Left kidney (tissue), 8 donors: ENCODE results near the gene ZC4H2. TPM values are rescaled to one million over a fixed set of nuclear protein-coding genes. Genes with fewer than 3 reads are reported as not detected.
"Not testable (repeated sequence)": the region's sequence is repeated elsewhere in the genome, so short reads cannot be mapped to it uniquely, and the experiment has no call there.

ENCODE experiments used
- DNase-seq: peaks from one replicate; pipeline ENCODE4 v3.0.0-alpha.2; 2013
- long read RNA-seq, 8 donors: transcript quantifications; one replicate each; lab custom pipeline, GENCODE V29; 2026
- polyA plus RNA-seq: library from polyadenylated mRNA; unstranded; fragments of 120-200 nt; gene quantifications from one replicate; pipeline ENCODE4 v1.2.1, GENCODE V29; 2013; ENCODE audit not compliant: insufficient read length

Gene ZC4H2, protein sequence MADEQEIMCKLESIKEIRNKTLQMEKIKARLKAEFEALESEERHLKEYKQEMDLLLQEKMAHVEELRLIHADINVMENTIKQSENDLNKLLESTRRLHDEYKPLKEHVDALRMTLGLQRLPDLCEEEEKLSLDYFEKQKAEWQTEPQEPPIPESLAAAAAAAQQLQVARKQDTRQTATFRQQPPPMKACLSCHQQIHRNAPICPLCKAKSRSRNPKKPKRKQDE
- 24.6 TPM for polyA plus RNA-seq
- long read RNA-seq, donor 1, full-length matches to known transcripts, result 8 of 8 reads
- long read RNA-seq, donor 1, partial matches to known transcripts, result 0 of 8 reads
- long read RNA-seq, donor 1, other reads (novel, unspliced or antisense), result 0 of 8 reads
- long read RNA-seq, donor 2, full-length matches to known transcripts, result 10 of 10 reads
- long read RNA-seq, donor 2, partial matches to known transcripts, result 0 of 10 reads
- long read RNA-seq, donor 2, other reads (novel, unspliced or antisense), result 0 of 10 reads
- long read RNA-seq, donor 3, partial matches to known transcripts, result 0 of 7 reads
- long read RNA-seq, donor 3, other reads (novel, unspliced or antisense), result 0 of 7 reads
- long read RNA-seq, donor 4, result 0 reads
- long read RNA-seq, donor 5, transcript ZC4H2-207 (5 exons, 606 nt), result major isoform, 5 of 8 reads
- long read RNA-seq, donor 5, partial matches to known transcripts, result 0 of 8 reads
- long read RNA-seq, donor 5, other reads (novel, unspliced or antisense), result 0 of 8 reads
- long read RNA-seq, donor 6, partial matches to known transcripts, result 0 of 8 reads
- long read RNA-seq, donor 6, other reads (novel, unspliced or antisense), result 0 of 8 reads
- long read RNA-seq, donor 7, transcript ZC4H2-202 (5 exons, 2,184 nt), result major isoform, 10 of 14 reads
- long read RNA-seq, donor 7, partial matches to known transcripts, result 0 of 14 reads
- long read RNA-seq, donor 7, other reads (novel, unspliced or antisense), result 0 of 14 reads
- long read RNA-seq, donor 8, partial matches to known transcripts, result 0 of 3 reads
- long read RNA-seq, donor 8, other reads (novel, unspliced or antisense), result 0 of 3 reads

GRCh38 chrX:64975989-64976672 is at the start of gene ZC4H2:
Gene ZC4H2, minus strand, starts transcription at chrX:64976450. Its CDS starts 73 bp downstream, at chrX:64976377.
- DNase-seq, result peak; percentile 68

GRCh38 chrX:65017451-65017850 is 41.2 kb upstream of the ZC4H2 start:
- DNase-seq, result no peak

- no peak for DNase-seq
These were observed 38.0 kb upstream of the ZC4H2 start for GRCh38 chrX:65014230-65014629.

- DNase-seq, result no peak
These were observed 33.2 kb upstream of the ZC4H2 start for GRCh38 chrX:65009459-65009858.

DNA sequence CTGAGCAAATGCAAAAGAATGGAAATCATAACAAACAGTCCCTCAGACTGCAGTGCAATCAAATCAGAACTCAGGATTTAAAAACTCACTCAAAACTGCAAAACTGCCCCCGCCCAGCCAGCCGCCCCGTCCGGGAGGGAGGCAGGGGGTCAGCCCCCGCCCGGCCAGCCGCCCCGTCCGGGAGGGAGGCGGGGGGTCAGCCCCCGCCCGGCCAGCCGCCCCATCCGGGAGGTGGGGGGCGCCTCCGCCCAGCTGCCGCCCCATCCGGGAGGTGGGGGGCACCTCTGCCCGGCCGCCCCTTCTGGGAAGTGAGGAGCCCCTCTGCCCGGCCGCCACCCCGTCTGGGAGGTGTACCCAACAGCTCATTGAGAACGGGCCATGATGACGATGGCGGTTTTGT is 26.0 kb upstream of the ZC4H2 start:
- DNase-seq, result not testable (repeated sequence)

DNA sequence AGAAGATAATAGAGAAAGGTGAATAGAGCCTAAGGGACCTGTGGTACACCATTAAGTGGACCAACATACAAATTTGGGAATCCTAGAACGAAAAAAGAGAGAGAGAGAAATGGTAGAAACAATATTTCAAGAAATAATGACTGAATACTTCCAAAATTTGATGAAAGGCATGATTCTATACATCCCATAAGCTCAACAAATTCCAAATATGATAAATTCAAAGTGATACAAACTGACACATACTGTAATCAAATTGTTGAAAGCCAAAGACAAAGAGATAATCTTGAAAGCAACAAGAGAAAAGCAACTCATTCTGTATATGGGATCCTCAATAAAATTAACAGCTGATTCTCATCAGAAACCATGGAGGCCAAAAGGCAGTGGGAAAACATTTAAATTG is 20.6 kb upstream of the ZC4H2 start:
- no peak for DNase-seq

GRCh38 chrX:64994131-64994798 is 18.0 kb upstream of the ZC4H2 start:
- DNase-seq, result no peak

GRCh38 chrX:64977830-64978229 is 1.6 kb upstream of the ZC4H2 start:
- DNase-seq, result no peak

- no peak for DNase-seq
These were observed 801 bp upstream of the ZC4H2 start for GRCh38 chrX:64977051-64977450.

DNA sequence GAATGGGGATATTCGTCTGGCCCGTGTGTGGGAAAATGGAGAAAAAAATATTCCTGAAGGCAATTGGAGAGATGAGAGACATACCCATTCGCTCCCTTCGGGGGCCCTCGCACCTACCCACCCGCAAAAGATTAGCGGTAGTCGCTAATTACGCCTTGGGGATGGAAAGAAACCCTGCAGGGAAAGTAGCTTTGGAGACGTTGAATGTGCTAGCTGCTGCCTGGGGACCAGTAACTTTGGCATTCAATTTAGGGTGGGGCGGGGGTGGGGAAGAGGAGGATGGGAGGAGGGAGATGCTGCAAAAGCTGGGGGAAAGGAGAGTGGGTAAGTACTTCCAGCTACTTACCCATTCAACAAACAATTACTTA is 407 bp upstream of the ZC4H2 start:
- no peak for DNase-seq

- peak; percentile 22 for DNase-seq
These were observed 759 bp downstream of the ZC4H2 start for GRCh38 chrX:64975491-64975890.

- DNase-seq, result no peak
These were observed 50.8 kb downstream of the ZC4H2 start for GRCh38 chrX:64925480-64925879.

- DNase-seq, result no peak
These were observed 68.1 kb downstream of the ZC4H2 start for GRCh38 chrX:64908121-64908520.

GRCh38 chrX:64894454-64895038 is 81.7 kb downstream of the ZC4H2 start:
- peak; percentile 5 for DNase-seq

DNA sequence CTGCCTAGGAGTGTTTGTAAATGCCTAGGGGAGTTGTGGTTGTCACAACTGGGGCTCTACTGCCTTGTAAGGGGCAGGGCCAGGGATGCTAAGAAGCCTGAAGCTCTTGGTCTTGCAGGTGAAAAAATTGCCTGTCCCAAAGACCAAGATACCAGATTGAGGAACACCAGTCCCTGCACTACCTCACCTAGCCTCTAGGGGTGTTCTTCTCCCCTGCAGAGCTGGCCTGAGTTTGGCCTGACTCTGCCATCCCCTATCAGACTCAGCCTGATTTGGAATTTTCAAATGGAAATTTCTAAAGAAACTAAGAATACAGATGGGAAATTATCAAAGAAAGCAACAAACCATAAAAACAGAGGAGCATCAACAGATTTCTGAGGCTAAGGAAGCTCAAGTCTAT is 90.4 kb downstream of the ZC4H2 start:
- no peak for DNase-seq

GRCh38 chrX:64878709-64879108 is 97.5 kb downstream of the ZC4H2 start:
- DNase-seq, result not testable (repeated sequence)

DNA sequence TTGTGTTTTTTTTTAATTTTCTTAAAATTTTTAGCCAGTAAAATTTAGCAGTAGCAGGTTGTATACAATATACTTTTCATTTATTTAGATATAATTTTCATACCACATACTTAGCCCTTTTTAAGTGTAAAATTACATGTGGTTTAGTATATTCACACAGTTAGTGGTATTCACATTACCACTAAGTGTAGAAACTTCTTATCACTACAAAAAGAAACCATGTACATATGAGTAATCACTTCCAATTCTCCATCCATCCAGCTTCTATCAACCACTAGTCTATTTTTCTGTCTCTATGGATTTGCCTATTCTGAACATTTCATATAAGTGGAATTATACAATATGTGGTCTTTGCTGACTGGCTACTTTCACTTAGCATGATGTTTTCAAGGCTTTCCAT is 109.0 kb downstream of the ZC4H2 start:
- no peak for DNase-seq
